ENCODE data around the gene DNALI1. TPM values are rescaled to one million over a fixed set of nuclear protein-coding genes. Genes with fewer than 3 reads are reported as not detected.

The DNALI1 gene
- total and polyA plus RNA-seq, 2 donors (not counting 3 experiments of a cell fraction or from before 2014, with no cell fraction given): 5.2 to 8.1 TPM

DNA sequence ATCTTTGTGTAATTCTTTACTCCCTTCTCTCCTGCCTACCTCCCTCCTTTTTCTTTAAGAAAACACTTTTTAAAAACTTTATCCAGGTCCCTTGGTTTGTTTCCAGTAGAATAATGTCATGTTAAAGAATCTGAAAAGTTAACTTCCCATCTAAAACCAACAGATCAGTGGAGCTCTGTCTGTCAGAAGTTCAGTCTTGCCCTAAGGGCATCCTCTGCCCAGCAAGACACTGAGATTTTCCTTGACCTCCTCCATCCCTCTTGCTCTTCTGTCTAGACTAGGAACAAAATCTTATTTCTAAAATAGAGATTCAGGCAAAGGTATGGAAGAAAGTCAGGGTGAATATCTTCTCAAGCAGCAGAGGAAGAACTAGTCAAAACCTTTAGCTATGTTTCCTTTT lies 44.7 kb downstream of the DNALI1 start:
- no peaks in the 10 kb centered on the region for H3K36me3 ChIP-seq (ENCODE audit: control insufficient read depth in 2 of 2, extremely low read depth in 1 of 2, insufficient read depth in 2 of 2, low read length in 2 of 2)
- H2AFZ ChIP-seq (ENCODE audit: low read depth, low read length): no peak overlapping the region
- DNase-seq (ENCODE audit: low read depth, low spot score) (no peak), FAIRE-seq (no peak)
- no peaks in the 10 kb centered on the region for H3K79me2 ChIP-seq (ENCODE audit: control insufficient read depth, insufficient read depth, low read length)
- no peaks in the 10 kb centered on the region for H4K20me1 ChIP-seq (replicated peaks; ENCODE audit: control insufficient read depth, extremely low read depth, insufficient read depth, low read length)
- H3K9me3 ChIP-seq (replicated peaks; ENCODE audit: control insufficient read depth, insufficient read depth, low read length): no peaks in the 10 kb centered on the region
- H3K4me3 ChIP-seq (replicated peaks in 1 of 3; ENCODE audit: insufficient read depth in 1 of 3, low read depth in 1 of 3, low read length in 3 of 3): no peak overlapping the region
- H3K4me2 ChIP-seq (ENCODE audit: insufficient read depth, low read length): no peak overlapping the region
- BruUV-seq (replicated peaks): no TSS peak
- no peak overlapping the region for H3K9ac ChIP-seq (replicated peaks; ENCODE audit: extremely low read depth, insufficient read depth, low read length)
- H3K27me3 ChIP-seq (ENCODE audit: control insufficient read depth in 2 of 2, insufficient read depth in 2 of 2, low read length in 2 of 2): peaks cover 4 to 25% of the 10 kb centered on the region in 2 experiments
- dilution Hi-C loops (cut with MboI; ENCODE audit: extremely low pct_ligation_motif_present, low sequenced_read_pairs) (no loop called here), intact Hi-C loops (cut with micrococcal nuclease) (no loop called here)
- no peaks in the 10 kb centered on the region for H3K4me1 ChIP-seq (ENCODE audit: control insufficient read depth, extremely low read depth, insufficient read depth, low read length)
- ChIA-PET POLR2A (no interaction called here), CTCF (interaction anchor here (1.0 to 4.5 kb wide), 6 partner anchors 14 to 80 kb away, joined by 3 to 69 read pairs (median 7); no protein-coding TSS in a partner anchor)
- no peaks in the 10 kb centered on the region for H3K9me1 ChIP-seq (replicated peaks; ENCODE audit: control insufficient read depth, extremely low read depth, insufficient read depth, low read length)
- H3K27ac ChIP-seq (ENCODE audit: insufficient read depth, low read depth, low read length): no peak overlapping the region
- TF ChIP-seq EZH2 (IDR thresholded peaks at IDR 0.05; ENCODE audit: borderline replicate concordance, low read depth, low read length, severe bottlenecking) (no peak), GATA2 (IDR thresholded peaks at IDR 0.05; ENCODE audit: insufficient read depth, insufficient read length, low read depth, low read length) (no peak), MYC (IDR thresholded peaks at IDR 0.05; ENCODE audit: low read depth, low read length) (no peak), POLR2AphosphoS5 (IDR thresholded peaks at IDR 0.05; ENCODE audit: insufficient read depth, low read depth, low read length) (no peak), POLR2A (IDR thresholded peaks at IDR 0.05; ENCODE audit: low read depth, low read length) (no peak), JUN (IDR thresholded peaks at IDR 0.05; ENCODE audit: borderline replicate concordance, insufficient read depth, insufficient read length, low read depth) (no peak), FOS (IDR thresholded peaks at IDR 0.05; ENCODE audit: borderline replicate concordance, insufficient read depth, low read length) (no peak)
- TF ChIP-seq, protein P1, sequence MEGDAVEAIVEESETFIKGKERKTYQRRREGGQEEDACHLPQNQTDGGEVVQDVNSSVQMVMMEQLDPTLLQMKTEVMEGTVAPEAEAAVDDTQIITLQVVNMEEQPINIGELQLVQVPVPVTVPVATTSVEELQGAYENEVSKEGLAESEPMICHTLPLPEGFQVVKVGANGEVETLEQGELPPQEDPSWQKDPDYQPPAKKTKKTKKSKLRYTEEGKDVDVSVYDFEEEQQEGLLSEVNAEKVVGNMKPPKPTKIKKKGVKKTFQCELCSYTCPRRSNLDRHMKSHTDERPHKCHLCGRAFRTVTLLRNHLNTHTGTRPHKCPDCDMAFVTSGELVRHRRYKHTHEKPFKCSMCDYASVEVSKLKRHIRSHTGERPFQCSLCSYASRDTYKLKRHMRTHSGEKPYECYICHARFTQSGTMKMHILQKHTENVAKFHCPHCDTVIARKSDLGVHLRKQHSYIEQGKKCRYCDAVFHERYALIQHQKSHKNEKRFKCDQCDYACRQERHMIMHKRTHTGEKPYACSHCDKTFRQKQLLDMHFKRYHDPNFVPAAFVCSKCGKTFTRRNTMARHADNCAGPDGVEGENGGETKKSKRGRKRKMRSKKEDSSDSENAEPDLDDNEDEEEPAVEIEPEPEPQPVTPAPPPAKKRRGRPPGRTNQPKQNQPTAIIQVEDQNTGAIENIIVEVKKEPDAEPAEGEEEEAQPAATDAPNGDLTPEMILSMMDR (IDR thresholded peaks at IDR 0.05; ENCODE audit: extremely low read depth in 1 of 2, insufficient read depth in 1 of 2, low read depth in 1 of 2, low read length in 2 of 2): no peak
- TF ChIP-seq, protein P2, sequence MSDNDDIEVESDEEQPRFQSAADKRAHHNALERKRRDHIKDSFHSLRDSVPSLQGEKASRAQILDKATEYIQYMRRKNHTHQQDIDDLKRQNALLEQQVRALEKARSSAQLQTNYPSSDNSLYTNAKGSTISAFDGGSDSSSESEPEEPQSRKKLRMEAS (IDR thresholded peaks at IDR 0.05; ENCODE audit: insufficient read depth, insufficient read length): no peak
